Left ventricle myocardium inferior (tissue), 1 donor: Measurements from ENCODE around the gene PCK1. TPM values are rescaled to one million over a fixed set of nuclear protein-coding genes. Genes with fewer than 3 reads are reported as not detected.

Experiments used
- DNase-seq: peaks from one replicate; pipeline ENCODE4 v3.0.0-alpha.2; 2020
- H3K27ac ChIP-seq: fragments of 200-600 bp; replicated peaks from 2 replicates; pipeline ENCODE4 v1.8.0; 2021
- H3K27me3 ChIP-seq: fragments of 200-600 bp; 2 replicates; pipeline ENCODE4 v1.8.0; 2021; ENCODE audit warnings: low read depth
- H3K36me3 ChIP-seq: fragments of 200-600 bp; 2 replicates; pipeline ENCODE4 v1.8.0; 2021
- H3K4me1 ChIP-seq: fragments of 200-600 bp; 2 replicates; pipeline ENCODE4 v1.8.0; 2021
- H3K4me3 ChIP-seq: fragments of 200-600 bp; 2 replicates; pipeline ENCODE4 v1.8.0; 2021; ENCODE audit warnings: mild to moderate bottlenecking, moderate library complexity
- H3K9me3 ChIP-seq: fragments of 200-600 bp; replicated peaks from 2 replicates; pipeline ENCODE4 v1.8.0; 2021
- intact Hi-C: fragments of 100-400 bp; cut with micrococcal nuclease; formaldehyde crosslinking; loops from one replicate; pipeline ENCODE4 v1.11.0; 2022
- total RNA-seq: library from RNA; stranded (reverse); fragmentation: NEBNext Ultra II Directional; extraction: Animal tissue kit (Norgen Biotek cat#: 25700); gene quantifications from one replicate; pipeline ENCODE4 v1.2.1, GENCODE V29; 2021
- TF ChIP-seq, protein P1 (sequence below): fragments of 200-600 bp; IDR thresholded peaks from 2 replicates; pipeline ENCODE4 v1.8.0; 2021; ENCODE audit warnings: antibody characterized with exemption, mild to moderate bottlenecking, borderline replicate concordance
- donor health status: DM: no; HTN: yes; CAD: no; lungs with severe emphysema.

The PCK1 gene
- total RNA-seq, 1 donor from 2014 or later = 0.25 TPM

DNA sequence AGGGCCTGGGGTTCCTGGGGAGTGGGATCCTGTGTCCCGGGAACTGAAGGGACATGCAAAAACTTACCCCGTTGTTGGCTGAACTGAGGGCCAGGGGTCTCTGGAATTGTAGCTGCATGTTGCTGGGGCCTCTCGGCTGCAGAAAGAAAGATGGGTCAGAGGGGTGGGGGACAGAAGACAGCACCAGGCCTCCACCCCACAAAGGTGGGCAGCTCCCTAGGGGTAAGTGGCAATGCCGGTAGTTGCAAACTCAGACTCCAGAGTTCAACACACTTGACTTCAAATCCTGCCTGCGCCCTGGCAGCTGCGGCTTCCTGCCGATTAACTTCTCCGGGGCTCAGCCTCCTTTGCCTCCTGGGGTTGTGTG is 54.5 kb downstream of the PCK1 start:
- peaks cover 10% of the 10 kb centered on the region for H3K4me1 ChIP-seq
- H3K27me3 ChIP-seq = peaks cover 60% of the 10 kb centered on the region
- TF ChIP-seq, protein P1, sequence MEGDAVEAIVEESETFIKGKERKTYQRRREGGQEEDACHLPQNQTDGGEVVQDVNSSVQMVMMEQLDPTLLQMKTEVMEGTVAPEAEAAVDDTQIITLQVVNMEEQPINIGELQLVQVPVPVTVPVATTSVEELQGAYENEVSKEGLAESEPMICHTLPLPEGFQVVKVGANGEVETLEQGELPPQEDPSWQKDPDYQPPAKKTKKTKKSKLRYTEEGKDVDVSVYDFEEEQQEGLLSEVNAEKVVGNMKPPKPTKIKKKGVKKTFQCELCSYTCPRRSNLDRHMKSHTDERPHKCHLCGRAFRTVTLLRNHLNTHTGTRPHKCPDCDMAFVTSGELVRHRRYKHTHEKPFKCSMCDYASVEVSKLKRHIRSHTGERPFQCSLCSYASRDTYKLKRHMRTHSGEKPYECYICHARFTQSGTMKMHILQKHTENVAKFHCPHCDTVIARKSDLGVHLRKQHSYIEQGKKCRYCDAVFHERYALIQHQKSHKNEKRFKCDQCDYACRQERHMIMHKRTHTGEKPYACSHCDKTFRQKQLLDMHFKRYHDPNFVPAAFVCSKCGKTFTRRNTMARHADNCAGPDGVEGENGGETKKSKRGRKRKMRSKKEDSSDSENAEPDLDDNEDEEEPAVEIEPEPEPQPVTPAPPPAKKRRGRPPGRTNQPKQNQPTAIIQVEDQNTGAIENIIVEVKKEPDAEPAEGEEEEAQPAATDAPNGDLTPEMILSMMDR = no peak
- no peaks in the 10 kb centered on the region for H3K36me3 ChIP-seq
- no peaks in the 10 kb centered on the region for H3K9me3 ChIP-seq
- no peak for DNase-seq
- intact Hi-C loops = no loop called here
- H3K4me3 ChIP-seq = no peak overlapping the region
- H3K27ac ChIP-seq = no peak overlapping the region

DNA sequence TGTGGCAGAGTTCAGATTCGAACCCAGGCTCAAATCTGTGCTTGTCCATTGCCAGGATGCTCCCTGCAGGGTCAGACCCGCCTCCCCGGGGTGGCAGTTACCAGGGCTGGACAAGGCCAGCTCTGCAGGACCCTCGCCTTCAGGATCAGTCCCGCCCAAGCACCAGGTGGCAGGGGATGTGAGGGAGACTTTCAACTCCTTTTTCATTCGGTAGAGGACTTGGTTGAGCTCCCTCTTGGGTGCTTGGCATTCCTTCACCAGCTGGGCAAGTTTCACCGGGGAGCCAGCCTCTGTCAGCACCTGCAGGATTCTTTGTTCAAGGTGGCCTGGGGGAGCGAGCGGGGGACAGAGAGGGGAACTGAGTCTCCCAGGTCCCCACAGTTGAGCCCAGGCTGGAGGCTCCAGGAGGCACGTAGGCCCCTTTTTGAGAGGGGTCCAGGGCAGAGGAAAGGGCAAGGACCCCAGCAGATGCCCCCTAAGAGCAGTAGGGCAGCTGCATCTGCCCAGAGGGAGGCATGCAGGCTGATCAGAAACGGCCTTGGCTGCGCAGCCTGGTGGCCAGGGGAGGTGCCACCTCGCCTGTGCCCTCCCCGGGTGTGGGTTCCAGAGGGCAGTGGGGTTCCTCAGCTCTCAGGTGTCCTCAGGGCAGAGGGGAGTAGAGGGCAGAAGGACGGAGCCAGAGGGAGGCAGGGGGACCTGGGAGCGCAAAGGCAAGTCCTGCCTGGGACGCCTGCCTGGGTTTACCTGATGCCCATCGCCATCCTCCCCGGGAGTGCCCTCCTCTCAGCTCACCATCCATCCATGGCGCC is 55.4 kb downstream of the PCK1 start:
- intact Hi-C loops = no loop called here
- H3K27me3 ChIP-seq = peaks cover 57% of the 10 kb centered on the region
- H3K4me1 ChIP-seq = peaks cover 10% of the 10 kb centered on the region
- TF ChIP-seq, protein P1 = no peak
- no peaks in the 10 kb centered on the region for H3K36me3 ChIP-seq
- no peak for DNase-seq
- no peaks in the 10 kb centered on the region for H3K9me3 ChIP-seq
- H3K27ac ChIP-seq = no peak overlapping the region
- no peak overlapping the region for H3K4me3 ChIP-seq

DNA sequence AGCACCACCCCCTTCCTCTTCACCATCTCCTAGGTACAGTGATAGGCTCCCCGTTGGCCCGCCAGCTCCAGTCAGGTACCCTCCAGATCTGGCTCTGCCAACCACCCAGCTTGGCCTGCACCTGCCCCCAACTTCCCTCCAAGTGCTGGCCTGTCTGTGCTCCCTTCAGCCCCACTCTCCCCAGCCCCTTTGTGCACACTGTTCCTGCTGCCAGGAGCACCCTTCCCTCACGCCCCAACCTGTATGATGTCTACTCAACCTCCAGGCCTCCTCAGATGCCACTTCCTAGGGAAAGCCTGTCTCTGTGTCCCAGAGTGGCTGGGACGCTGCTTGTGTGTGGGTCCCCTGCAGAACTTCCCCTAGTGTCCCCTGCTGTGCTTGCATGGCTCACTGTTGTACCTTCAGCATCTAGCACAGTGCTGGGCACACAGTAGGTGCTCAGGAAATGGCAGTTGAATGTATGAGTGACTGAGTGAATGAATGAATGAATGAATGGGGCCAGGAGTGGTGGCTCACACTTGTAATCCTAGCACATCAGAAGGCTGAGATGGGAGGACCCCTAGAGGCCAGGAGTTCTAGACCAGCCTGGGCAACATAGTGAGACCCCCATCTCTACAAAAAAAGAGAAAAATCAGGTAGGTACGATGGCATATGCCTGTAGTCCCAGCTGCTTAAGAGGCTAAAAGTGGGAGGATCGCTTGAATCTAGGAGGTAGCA is 56.3 kb downstream of the PCK1 start:
- Histone ChIP-seq H3K4me3 (no peak overlapping the region), H3K36me3 (no peaks in the 10 kb centered on the region), H3K27ac (no peak overlapping the region), H3K9me3 (no peaks in the 10 kb centered on the region), H3K4me1 (peaks cover 10% of the 10 kb centered on the region), H3K27me3 (peaks cover 61% of the 10 kb centered on the region)
- TF ChIP-seq, protein P1 = no peak
- no peak for DNase-seq
- intact Hi-C loops = no loop called here

Other genes starting within 250 kb of the PCK1 start
- gene SPO11, start 231.3 kb upstream of the PCK1 start, total RNA-seq = not detected
- gene RAE1, start 209.9 kb upstream of the PCK1 start, total RNA-seq = 15.3 TPM
- 75.5 TPM for gene RBM38, start 169.7 kb upstream of the PCK1 start, total RNA-seq
- gene CTCFL, start 36.0 kb upstream of the PCK1 start, total RNA-seq = not detected
- gene ZBP1, start 59.3 kb downstream of the PCK1 start, total RNA-seq = not detected
- gene PMEPA1, start 148.9 kb downstream of the PCK1 start, total RNA-seq = 36.4 TPM